Ishikawa (cell line): ENCODE data around the gene GLB1L.

Experiments
- CEBPB ChIP-seq: IDR thresholded peaks from 2 replicates; pipeline ENCODE4 v1.6.1; 2012
- CREB1 ChIP-seq: IDR thresholded peaks from 2 replicates; pipeline ENCODE4 v1.6.1; 2012; ENCODE audit warnings: low read depth
- EGR1 ChIP-seq: IDR thresholded peaks from 2 replicates; pipeline ENCODE4 v1.6.1; 2012
- EP300 ChIP-seq: IDR thresholded peaks from 2 replicates; pipeline ENCODE4 v1.6.1; 2012; ENCODE audit warnings: borderline replicate concordance
- FOXM1 ChIP-seq: IDR thresholded peaks from 2 replicates; pipeline ENCODE4 v1.6.1; 2012; ENCODE audit warnings: low read depth, borderline replicate concordance
- MAX ChIP-seq: IDR thresholded peaks from 2 replicates; pipeline ENCODE4 v1.6.1; 2012
- NFIC ChIP-seq: IDR thresholded peaks from 2 replicates; pipeline ENCODE4 v1.6.1; 2012
- RAD21 ChIP-seq: IDR thresholded peaks from 2 replicates; pipeline ENCODE4 v1.6.1; 2012; ENCODE audit warnings: low read depth
- REST ChIP-seq: IDR thresholded peaks from 2 replicates; pipeline ENCODE4 v1.6.1; 2012; ENCODE audit warnings: low read depth, mild to moderate bottlenecking
- TAF1 ChIP-seq: IDR thresholded peaks from 2 replicates; pipeline ENCODE4 v1.6.1; 2012; ENCODE audit warnings: low read depth, mild to moderate bottlenecking
- TCF12 ChIP-seq: IDR thresholded peaks from 2 replicates; pipeline ENCODE4 v1.6.1; 2012; ENCODE audit warnings: low read depth
- TEAD4 ChIP-seq: IDR thresholded peaks from 2 replicates; pipeline ENCODE4 v1.6.1; 2012
- USF1 ChIP-seq: IDR thresholded peaks from 2 replicates; pipeline ENCODE4 v1.6.1; 2012
- YY1 ChIP-seq: IDR thresholded peaks from 2 replicates; pipeline ENCODE4 v1.6.1; 2012; ENCODE audit warnings: low read depth
- ZBTB7A ChIP-seq: IDR thresholded peaks from 2 replicates; pipeline ENCODE4 v1.6.1; 2012; ENCODE audit warnings: low read depth

The GLB1L gene

GRCh38 chr2:219250049-219250781 is 5.0 kb upstream of the GLB1L start:
- TF ChIP-seq FOXM1 (no peak), YY1 (no peak), RAD21 (no peak), TEAD4 (no peak)

GRCh38 chr2:219249203-219249980 is 4.1 kb upstream of the GLB1L start:
- TF ChIP-seq MAX (no peak), TAF1 (no peak), EGR1 (no peak), CEBPB (no peak), CREB1 (peak; percentile 70), FOXM1 (no peak), EP300 (no peak), USF1 (no peak), NFIC (peak; percentile 57), TCF12 (no peak)

- TF ChIP-seq NFIC: no peak
These were observed 3.6 kb upstream of the GLB1L start for GRCh38 chr2:219248845-219249202.

- TF ChIP-seq NFIC (no peak), MAX (no peak), EP300 (no peak), TEAD4 (no peak), TCF12 (no peak), YY1 (no peak)
These were observed 2.7 kb upstream of the GLB1L start for GRCh38 chr2:219247678-219248642.

- no peak for TF ChIP-seq YY1
- no peak for TF ChIP-seq MAX
- no peak for TF ChIP-seq USF1
- TF ChIP-seq RAD21: no peak
- TF ChIP-seq ZBTB7A: no peak
- no peak for TF ChIP-seq REST
- no peak for TF ChIP-seq NFIC
These were observed 1.3 kb upstream of the GLB1L start for GRCh38 chr2:219246559-219246958.

GRCh38 chr2:219245899-219246230 is 621 bp upstream of the GLB1L start:
- no peak for TF ChIP-seq ZBTB7A
- TF ChIP-seq MAX: no peak
- no peak for TF ChIP-seq RAD21
- no peak for TF ChIP-seq USF1
- no peak for TF ChIP-seq NFIC
- TF ChIP-seq FOXM1: no peak
- no peak for TF ChIP-seq TAF1
- no peak for TF ChIP-seq TCF12
- TF ChIP-seq CREB1: no peak
- no peak for TF ChIP-seq EGR1
- no peak for TF ChIP-seq CEBPB
- no peak for TF ChIP-seq EP300
